C4-2B (cell line): ENCODE measurements around the gene NAV2.

Experiments used
- ZFX ChIP-seq: fragments of 450-650 bp; IDR thresholded peaks from 2 replicates; pipeline ENCODE4 v1.6.1; 2017
- TF ChIP-seq, protein P1 (sequence below): fragments of 450-650 bp; conservative IDR thresholded peaks from 2 replicates; pipeline ENCODE4 v1.5.1; 2017; ENCODE audit warnings: mild to moderate bottlenecking

DNA sequence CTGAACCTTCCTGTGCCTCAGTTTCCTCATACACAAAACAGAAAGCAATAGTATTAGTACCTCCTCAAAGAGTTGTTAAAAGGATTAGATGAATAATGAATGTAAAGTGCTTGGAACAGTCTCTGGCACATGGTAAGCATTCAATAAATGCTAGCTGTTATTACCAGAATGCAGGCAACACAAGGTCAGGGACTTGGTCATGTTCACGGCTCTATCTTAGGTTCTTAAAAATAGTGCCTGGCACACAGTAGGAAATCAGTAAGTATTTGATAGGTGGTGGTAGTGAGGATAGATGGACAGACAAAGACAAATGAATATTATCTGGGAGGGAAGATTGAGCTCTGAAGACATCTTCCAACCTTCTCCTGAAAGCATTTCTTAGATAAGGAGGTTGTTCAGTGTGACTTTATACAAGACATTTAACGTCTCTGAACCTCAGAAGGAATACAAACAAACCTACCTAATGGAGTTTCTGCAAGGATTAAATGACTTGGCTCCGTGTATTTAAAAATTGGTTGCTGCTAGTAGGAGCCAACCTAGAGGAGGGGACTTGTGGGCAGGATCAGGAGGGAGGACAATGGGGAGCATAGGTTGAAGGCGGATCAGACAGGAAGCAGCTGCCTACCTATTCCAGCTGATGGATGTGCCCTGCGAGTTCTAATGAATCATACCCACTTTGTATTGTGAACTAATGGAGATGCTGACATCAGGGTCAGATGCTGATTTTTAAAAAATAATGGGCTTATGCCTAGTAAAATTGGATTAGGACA lies 353.6 kb downstream of the NAV2 start:
- TF ChIP-seq, protein P1, sequence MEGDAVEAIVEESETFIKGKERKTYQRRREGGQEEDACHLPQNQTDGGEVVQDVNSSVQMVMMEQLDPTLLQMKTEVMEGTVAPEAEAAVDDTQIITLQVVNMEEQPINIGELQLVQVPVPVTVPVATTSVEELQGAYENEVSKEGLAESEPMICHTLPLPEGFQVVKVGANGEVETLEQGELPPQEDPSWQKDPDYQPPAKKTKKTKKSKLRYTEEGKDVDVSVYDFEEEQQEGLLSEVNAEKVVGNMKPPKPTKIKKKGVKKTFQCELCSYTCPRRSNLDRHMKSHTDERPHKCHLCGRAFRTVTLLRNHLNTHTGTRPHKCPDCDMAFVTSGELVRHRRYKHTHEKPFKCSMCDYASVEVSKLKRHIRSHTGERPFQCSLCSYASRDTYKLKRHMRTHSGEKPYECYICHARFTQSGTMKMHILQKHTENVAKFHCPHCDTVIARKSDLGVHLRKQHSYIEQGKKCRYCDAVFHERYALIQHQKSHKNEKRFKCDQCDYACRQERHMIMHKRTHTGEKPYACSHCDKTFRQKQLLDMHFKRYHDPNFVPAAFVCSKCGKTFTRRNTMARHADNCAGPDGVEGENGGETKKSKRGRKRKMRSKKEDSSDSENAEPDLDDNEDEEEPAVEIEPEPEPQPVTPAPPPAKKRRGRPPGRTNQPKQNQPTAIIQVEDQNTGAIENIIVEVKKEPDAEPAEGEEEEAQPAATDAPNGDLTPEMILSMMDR: no peak
- TF ChIP-seq ZFX: no peak
